NCI-H2227 (cell line): ENCODE measurements around the gene TYW3.
"Not testable (repeated sequence)": the region's sequence is repeated elsewhere in the genome, so short reads cannot be mapped to it uniquely, and the experiment has no call there.

Source experiments
- DNase-seq: peaks from one replicate; lab custom pipeline; 2025; ENCODE audit not compliant: unreplicated experiment; lab: John Stamatoyannopoulos, UW

TYW3 gene

DNA sequence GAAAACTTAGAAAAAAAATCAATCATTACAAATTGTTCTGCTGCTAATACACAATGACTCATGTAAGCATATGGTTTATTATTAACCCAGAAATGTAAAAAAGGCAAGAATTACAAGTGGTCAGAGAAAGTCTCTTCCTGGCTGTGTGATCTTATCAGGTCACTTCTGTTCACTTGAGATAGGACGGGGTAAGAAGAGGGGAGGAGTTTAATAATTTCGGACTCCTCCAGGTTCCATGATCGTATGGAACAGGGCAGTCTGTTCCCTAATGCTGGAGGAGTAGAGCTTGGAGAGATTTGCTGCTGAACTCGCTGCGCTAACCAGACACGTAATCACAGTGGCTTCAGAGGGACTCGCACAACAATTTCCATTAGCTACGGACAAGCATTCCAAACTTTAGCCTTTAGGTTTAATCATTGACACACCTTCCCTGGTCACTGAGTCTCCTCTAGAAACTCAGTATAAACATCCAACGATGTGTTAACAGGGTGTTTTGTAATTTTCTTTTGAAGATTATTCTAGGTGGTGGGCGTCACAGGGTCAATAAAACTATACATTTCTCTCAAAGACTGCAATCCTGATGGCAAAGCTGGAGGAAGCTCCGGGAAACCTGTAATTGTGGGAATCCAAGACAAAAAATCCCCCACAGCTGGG is 1.4 kb upstream of the TYW3 start:
- DNase-seq = no peak

DNA sequence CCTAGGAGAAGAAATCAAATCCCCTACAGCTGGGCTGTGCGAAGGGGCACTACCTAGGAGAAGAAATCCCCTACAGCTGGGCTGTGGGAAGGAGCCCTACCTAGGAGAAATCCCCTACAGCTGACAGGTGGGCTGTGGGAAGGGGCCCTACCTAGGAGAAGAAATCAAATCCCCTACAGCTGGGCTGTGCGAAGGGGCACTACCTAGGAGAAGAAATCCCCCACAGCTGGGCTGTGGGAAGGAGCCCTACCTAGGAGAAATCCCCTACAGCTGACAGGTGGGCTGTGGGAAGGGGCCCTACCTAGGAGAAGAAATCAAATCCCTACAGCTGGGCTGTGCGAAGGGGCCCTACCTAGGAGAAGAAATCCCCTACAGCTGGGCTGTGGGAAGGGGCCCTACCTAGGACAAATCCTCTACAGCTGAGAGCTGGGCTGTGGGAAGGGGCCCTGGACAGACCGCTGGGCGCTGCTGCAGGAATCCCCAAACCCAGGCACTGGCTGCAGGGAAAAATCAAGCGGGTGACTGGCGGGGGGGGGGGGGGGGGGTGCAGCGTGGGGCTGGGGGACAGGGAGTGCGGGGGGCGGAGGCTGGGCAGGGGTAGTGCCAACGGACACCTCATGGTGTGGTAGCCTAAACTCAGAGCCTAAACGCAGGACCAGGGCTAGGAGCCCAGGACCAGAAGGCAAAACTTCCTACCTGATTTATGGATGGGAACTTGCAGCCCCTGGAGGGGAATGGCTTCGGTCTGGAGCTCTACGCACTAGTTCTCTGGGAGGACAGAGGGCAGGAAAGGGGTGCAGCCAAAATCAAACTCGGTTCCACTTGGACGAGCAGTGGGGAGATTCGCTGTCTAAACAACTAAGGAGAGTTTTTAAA is 643 bp upstream of the TYW3 start:
- DNase-seq = not testable (repeated sequence)

DNA sequence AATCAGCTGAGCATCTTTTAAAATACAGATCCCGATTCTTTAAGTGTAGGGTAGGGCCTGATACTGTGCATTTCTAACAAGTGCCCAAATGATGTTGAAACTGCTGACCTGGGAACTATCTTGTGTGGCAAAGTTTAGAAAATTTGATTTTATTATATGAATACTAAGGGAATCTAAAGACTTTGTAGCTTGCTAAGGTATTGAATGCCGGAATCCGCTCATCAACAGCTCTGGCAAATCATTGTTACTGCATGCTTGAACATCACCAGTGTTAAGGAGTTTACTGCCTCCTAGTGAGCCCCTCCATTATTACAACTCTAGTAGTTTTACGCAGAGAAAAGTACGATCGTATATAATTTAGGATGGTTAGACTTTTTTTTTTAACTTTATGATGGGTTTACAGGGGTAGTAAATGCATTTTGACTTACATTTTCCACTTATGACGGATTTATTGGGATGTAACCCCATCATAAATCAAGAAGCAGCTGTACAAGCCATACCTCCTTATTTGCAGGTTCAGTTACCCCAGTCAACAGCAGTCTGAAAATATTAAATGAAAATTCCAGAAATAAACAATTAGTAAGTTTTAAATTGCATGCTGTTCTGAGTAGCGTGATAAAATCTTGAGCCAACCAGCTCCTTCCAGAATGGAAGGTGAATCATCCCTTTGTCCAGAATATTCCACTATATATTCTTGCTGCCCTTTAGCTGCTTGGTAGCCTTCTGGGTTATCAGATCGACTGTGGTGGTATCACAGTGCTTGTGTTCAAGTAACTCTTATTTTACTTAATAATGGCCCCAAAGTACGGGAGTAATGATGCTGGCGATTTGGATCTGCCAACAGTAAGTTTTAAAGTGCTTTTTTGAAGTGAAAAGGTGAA is 892 bp downstream of the TYW3 start:
- peak; percentile 81 for DNase-seq

DNA sequence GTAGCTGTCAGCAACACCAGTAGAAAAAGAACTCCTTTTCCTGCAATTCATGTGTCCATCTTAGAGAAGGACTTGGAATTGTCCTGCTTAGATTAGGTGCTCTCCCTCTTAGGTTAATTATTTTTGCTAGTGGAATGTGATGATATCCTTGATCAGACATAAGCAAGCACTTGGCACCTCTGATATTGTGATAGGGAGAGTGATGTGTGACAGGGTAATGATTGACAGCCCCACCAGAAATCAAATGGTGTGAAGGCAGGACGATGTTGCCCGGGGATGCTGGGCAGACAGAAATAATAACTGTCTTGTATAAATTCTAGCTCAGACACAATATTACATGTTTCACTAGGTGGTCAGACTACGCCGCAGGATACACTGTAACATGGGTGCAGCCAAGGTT is 4.4 kb downstream of the TYW3 start:
- no peak for DNase-seq

DNA sequence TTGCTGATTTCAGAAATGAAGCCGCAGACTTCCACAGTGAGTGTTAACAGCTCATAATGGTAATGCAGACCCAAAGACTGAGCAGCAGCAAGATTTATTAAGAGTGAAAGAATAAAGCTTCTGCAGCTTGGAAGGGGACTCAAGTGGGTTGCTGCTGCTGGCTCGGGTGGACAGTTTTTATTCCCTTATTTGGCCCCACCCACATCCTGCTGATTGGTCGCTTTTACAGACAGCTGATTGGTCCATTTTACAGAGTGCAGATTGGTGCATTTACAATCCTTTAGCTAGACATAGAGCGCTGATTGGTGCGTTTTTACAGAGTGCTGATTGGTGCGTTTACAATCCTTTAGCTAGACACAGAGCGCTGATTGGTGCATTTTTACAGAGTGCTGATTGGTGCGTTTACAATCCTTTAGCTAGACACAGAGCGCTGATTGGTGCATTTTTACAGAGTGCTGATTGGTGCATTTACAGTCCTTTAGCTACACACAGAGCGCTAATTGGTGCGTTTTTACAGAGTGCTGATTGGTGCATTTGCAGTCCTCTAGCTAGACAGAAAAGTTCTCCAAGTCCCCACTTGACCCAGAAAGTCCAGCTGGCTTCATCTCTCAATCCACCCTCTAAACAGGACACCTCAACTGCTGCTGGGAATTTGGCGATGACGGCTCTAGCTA is 7.5 kb downstream of the TYW3 start:
- DNase-seq = not testable (repeated sequence)

DNA sequence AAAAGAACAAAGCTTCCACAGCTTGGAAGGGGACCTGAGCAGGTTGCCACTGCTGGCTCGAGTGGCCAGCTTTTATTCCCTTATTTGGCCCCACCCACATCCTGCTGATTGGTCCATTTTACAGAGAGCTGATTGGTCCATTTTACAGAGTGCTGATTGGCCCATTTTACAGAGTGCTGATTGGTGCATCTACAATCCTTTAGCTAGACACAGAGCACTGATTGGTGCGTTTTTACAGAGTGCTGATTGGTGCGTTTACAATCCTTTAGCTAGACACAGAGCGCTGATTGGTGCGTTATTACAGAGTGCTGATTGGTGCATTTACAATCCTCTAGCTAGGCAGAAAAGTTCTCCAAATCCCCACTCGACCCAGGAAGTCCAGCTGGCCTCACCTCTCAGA is 12.3 kb downstream of the TYW3 start:
- not testable (repeated sequence) for DNase-seq

DNA sequence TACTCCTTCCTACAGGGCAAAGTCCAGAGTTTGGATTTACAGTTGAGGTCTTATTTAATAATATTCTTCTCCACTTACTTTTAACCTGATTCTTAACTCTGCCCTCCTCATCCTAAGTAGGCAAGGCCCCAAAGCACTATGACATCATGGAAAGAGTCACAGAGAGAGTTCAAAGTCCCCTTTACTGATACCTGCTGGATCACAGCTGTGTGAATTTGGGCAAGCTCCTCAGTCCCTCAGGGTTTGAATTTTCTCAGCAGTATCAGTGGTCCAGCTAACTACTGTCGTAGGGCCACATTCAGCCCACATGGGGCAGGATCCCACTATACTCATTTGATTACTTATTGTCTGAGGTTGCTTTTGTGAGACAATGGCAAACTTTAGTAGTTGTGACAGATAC is 16.0 kb downstream of the TYW3 start:
- no peak for DNase-seq

DNA sequence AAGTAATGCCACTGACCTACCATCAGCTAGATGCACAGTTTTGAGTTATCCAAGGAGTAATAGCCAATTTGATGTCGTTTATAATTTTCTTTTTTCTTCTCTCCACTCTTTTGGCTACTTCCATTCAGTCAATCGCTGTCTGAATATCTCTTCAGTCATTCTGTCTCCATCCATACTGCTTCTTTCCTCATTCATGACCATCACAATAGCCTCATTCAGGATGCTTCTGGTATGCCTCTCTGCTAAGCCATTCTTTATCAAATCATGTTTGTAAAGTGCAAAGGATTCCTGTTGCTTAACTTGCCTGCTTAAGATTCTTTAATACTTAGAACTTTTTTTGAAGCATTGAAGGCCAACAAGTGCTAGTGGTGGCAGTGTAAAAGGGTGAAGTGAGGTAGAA is 20.2 kb downstream of the TYW3 start:
- DNase-seq = no peak

DNA sequence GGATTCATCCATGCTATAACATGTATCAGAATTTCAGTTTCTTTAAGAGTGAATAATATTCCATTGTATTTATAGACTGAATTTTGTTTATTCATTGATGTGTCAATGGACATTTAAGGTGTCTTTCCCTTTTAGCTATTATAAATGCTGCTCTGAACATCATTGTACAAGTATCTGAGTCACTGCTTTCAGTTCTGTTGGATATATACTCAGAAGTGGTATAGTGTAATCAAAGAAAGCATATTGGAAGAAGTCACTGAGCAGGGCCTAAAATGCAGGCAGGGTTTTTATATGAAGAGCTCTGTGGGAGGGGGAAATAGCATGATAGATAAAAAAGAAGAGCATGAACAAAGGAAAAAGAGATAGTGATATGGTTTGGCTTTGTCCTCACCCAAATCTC is 22.5 kb downstream of the TYW3 start:
- DNase-seq = no peak

DNA sequence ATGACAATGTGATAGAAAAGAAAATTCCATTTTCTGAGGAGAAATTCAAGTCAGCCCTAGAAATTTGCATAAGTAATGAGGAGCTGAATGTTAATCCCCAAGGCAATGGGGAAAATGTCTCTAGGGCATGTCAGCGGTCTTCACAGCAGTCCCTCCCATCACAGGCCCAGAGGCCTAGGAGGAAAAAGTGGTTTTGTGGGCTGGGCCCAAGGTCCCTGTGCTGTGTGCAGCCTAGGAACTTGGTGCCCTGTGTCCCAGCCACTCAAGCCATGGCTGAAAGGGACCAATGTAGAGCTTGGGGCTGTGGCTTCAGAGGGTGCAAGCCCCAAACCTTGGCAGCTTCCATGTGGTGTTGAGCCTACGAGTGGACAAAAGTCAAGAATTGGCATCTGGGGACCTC is 23.7 kb downstream of the TYW3 start:
- not testable (repeated sequence) for DNase-seq

DNA sequence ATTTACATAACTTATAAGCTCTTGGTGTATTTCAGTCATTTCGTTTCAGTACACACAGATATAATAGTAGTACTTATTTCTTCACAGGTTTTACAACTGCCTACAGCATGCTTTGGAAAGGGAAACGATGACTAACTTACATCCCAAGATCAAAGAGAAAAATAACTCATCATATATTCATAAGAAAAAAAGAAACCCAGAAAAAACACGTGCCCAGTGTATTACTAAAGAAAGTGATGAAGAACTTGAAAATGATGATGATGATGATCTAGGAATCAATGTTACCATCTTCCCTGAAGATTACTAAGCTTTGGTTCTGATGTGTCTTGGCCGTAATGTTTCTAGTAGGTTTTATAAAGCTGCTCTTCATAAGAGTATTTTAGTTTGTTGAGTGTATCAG is 30.9 kb downstream of the TYW3 start:
- no peak for DNase-seq

DNA sequence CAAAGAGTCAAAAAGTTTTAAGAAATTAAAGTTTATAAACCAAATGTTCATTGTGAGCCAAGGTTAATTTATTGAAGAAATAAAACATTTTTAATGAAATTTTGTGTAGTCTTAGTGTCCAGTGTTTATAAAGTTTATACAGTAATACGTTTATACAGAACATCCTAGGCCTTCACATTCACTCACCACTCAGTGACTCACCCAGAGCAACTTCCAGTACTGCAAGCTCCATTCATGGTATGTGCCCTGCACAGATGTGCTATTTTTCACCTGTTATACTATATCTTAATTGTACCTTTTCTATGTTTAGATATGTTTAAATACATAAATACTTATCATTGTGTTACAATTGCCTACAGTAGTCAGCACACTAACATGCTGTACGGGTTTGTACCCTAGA is 33.6 kb downstream of the TYW3 start:
- no peak for DNase-seq

DNA sequence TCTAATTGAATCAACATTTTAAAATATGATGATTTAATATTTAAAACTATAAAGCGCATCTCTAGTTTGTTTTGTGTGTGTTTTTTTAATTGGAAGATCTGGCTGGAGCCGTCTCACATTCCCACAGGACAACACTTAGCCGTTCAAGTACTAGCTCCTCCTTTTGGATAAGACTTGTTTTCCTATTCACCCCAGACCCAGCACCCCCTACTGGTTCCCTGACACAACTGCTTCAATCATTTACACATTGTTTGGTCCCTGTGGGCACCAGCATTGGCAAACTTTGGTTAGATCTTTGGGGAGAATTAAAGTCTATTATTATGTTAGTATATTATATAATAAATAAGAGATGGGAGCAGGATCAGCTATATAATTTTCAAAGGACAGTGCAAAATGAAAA is 34.5 kb downstream of the TYW3 start:
- DNase-seq = peak; percentile 23

DNA sequence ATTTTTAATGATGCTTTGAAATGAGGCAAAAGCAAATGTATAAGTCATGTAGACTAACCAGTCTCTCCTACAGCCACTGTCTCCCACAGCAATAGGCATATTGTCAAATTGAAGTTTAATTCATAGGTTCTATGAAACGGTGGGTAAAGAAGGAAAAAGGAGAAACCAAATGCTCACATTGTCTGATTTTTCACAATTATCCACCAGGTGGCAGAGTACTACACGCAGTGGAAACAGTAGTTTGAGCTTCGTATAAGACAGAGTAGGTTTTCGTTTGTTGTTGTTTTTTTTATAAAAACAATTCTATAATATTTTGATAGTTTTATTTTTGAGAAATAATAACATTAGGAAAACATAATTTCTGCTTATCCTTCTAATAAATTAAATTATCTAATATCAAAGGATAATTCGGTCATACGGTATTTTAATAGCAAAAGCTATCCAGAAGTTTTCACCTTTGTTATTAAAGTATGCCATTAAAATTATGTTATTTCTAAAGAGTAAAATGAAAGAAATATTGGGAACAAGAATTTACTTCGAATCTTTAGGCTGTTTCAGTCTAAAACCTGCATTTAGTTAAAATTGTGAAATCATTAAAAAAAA is 39.1 kb downstream of the TYW3 start:
- DNase-seq = peak; percentile 74

DNA sequence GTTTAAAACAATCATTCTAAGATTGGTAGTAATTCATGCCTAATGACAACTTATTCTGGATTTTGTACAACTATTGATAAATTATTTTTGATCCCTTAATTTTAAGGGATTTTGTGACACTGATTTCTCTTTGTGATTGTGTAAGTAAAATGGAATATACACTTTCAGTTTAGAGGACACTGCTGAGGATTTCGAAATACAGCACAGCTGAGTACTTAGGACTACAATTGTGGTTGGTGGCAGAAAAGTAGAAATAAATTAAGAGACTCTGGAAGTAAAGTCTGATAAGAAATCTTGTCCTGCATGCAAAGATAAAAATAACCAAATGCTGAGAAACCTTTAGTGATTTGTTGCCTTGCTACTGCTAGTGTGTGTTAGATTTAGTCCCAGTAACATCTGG is 40.0 kb downstream of the TYW3 start:
- no peak for DNase-seq

DNA sequence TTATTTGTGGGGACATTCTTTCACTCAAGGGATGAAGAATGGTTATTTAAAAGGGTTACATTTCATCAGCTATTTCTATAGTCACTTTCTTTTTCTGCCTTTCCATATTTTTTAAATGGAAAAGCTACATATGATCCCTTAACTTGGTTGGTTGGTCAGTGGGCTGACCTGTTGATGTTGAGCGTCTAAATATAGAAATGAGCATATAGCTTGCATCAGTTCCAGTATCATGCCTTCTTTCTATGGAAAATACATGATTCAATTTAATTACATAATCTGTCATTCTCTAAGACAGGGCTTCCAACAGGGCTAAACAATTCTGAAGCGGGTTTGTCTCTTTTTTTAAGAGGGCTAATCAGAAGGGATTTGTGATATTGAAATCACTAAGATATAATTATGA is 40.6 kb downstream of the TYW3 start:
- no peak for DNase-seq

DNA sequence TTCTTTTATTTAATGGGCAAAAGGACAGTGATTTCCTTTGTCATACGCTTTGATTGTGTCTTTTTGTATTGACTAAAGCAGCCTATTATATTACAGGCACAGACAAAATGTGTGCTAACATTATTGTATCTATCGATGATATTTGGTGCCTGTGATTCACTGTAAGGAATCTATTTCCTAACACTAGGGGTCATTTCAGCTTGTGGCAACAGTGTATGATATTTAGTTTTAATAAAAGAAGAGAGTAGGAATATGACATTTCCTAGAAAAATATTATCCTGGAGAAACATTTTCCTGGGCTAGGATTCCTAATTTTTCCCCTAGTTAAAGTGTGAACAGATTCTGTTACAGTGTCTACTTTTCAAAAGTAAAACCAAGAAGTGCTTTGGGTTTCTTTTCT is 42.8 kb downstream of the TYW3 start:
- no peak for DNase-seq

DNA sequence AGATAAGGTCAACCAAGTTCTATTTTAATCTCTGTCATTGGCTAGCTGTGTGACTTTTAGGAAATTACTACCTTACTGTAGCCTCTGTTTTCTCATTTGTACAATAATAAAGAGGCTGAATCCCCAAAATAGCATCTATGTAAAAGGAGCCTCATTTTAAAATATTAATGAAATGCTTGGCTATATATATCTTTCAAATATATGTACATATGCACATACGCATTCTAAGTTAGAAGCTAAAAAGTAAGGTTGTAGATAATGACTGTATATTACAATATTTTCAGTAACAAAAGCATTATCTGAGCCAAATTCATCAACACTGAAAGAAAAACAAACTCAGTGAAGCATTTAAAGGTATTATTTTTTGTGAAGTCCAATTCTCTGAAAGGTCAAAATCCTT is 44.6 kb downstream of the TYW3 start:
- DNase-seq = no peak

DNA sequence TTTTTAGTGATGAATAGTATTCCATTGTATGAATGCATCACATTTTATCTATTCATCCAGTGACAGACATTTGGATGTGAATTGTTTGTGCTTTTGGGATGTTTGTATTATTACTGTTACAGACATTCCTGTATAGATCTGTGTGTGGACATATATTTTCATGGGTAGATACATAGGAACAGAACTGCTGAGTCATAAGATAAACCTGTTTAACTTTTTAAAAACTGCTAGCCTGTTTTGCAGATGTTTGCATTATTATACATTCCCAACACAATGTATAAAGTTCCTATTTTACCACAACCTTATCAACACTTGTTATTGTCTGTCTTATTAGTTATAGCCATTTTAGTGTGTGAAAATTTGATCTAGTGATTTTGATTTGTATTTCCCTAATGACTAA is 46.8 kb downstream of the TYW3 start:
- no peak for DNase-seq

DNA sequence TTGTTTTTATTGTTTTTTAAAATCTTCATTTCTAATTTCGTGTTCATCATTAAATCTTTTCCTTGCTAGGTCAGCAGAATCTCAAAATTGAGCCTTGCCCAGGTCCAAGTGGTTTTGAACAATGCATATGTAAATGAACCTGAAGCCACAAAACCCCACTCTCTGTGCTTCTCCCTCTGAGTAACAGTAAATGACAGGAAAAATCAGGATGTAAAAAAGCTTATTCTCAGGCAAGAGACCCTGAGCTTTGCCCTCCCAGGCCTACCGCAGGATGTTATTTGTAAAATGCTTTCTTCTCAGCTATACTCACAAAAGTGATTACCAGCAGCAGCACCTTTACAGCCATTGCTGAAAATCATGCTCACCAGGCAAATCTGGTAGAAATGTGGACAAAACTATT is 47.6 kb downstream of the TYW3 start:
- no peak for DNase-seq

DNA sequence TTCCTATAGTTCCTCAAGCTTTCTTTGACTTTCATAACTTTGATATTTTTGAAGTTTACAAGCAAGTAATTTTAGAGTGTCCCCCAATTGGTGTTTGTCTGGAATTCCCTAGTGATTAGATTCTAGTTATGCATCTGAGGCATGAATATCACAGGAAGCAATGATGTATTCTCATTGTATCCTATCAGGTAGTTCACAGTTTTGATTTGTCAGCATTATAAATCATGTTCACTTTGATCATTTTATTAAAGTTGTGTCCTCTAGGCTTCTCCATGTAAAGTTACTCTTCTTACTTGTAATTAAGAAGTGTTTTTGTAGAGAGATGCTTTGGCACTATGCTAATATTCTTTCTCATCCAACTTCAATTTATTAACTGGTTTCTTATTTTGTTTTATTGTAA is 53.0 kb downstream of the TYW3 start:
- no peak for DNase-seq
